Measurements from ENCODE around the gene C5AR1. TPM values are rescaled to one million over a fixed set of nuclear protein-coding genes. Genes with fewer than 3 reads are reported as not detected.

The C5AR1 gene
- total and polyA plus RNA-seq, 4 donors = 1.8 to 5.3 (median 3.2) TPM

DNA sequence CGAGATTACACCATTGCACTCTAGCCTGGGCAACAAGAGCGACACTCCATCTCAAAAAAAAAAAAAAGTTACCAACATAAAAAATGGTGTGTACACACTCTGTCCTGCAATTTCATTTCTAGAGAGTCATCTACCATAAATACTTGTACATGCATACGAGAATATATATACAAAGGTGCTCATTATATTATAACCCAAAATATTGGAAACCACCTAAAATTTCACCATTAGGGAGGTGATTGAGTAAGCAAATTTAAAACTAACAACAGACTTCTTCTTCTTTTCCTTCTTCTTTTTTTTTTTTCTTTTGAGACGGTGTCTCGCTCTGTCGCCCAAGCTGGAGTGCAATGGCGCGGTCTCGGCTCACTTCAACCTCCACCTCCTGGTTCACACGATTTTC is 7.4 kb upstream of the C5AR1 start:
- no peak for DNase-seq (ENCODE audit: low spot score)
- peaks cover 0 to 5% (median 0%) of the 10 kb centered on the region in 4 donors for H3K4me1 ChIP-seq (ENCODE audit: control insufficient read depth in 4 of 4, insufficient read depth in 4 of 4, low read length in 3 of 4)
- H3K27ac ChIP-seq (ENCODE audit: low read depth in 1 of 2, low read length in 2 of 2) = no peak overlapping the region
- no peaks in the 10 kb centered on the region for H3K36me3 ChIP-seq (ENCODE audit: control insufficient read depth in 4 of 4, insufficient read depth in 3 of 4, low read depth in 1 of 4, low read length in 3 of 4)
- no peaks in the 10 kb centered on the region for H3K27me3 ChIP-seq (ENCODE audit: control insufficient read depth in 4 of 4, insufficient read depth in 4 of 4, low read length in 3 of 4)
- H3K9ac ChIP-seq (ENCODE audit: low read depth in 1 of 2, low read length in 2 of 2) = no peak overlapping the region
- WGBS = 92% methylated on average over 10 of the region's 10 CpGs
- no peaks in the 10 kb centered on the region for H3K9me3 ChIP-seq (ENCODE audit: control insufficient read depth in 4 of 4, low read length in 3 of 4)
- TF ChIP-seq FOXA2 (IDR thresholded peaks at IDR 0.05) (no peak), RAD21 (IDR thresholded peaks at IDR 0.05) (no peak), HNF4G (IDR thresholded peaks at IDR 0.05) (no peak), FOXA1 (IDR thresholded peaks at IDR 0.05) (no peak), SP1 (IDR thresholded peaks at IDR 0.05) (no peak), HNF4A (conservative IDR thresholded peaks at IDR 0.05) (no peak), GABPA (IDR thresholded peaks at IDR 0.05 in 1 of 2, conservative IDR thresholded peaks at IDR 0.05 in 1 of 2) (no peak), JUND (IDR thresholded peaks at IDR 0.05) (no peak)
- TF ChIP-seq, protein P1, sequence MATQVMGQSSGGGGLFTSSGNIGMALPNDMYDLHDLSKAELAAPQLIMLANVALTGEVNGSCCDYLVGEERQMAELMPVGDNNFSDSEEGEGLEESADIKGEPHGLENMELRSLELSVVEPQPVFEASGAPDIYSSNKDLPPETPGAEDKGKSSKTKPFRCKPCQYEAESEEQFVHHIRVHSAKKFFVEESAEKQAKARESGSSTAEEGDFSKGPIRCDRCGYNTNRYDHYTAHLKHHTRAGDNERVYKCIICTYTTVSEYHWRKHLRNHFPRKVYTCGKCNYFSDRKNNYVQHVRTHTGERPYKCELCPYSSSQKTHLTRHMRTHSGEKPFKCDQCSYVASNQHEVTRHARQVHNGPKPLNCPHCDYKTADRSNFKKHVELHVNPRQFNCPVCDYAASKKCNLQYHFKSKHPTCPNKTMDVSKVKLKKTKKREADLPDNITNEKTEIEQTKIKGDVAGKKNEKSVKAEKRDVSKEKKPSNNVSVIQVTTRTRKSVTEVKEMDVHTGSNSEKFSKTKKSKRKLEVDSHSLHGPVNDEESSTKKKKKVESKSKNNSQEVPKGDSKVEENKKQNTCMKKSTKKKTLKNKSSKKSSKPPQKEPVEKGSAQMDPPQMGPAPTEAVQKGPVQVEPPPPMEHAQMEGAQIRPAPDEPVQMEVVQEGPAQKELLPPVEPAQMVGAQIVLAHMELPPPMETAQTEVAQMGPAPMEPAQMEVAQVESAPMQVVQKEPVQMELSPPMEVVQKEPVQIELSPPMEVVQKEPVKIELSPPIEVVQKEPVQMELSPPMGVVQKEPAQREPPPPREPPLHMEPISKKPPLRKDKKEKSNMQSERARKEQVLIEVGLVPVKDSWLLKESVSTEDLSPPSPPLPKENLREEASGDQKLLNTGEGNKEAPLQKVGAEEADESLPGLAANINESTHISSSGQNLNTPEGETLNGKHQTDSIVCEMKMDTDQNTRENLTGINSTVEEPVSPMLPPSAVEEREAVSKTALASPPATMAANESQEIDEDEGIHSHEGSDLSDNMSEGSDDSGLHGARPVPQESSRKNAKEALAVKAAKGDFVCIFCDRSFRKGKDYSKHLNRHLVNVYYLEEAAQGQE (IDR thresholded peaks at IDR 0.05) = no peak
- TF ChIP-seq, protein P2, sequence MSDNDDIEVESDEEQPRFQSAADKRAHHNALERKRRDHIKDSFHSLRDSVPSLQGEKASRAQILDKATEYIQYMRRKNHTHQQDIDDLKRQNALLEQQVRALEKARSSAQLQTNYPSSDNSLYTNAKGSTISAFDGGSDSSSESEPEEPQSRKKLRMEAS (IDR thresholded peaks at IDR 0.05) = no peak
- TF ChIP-seq, protein P3, sequence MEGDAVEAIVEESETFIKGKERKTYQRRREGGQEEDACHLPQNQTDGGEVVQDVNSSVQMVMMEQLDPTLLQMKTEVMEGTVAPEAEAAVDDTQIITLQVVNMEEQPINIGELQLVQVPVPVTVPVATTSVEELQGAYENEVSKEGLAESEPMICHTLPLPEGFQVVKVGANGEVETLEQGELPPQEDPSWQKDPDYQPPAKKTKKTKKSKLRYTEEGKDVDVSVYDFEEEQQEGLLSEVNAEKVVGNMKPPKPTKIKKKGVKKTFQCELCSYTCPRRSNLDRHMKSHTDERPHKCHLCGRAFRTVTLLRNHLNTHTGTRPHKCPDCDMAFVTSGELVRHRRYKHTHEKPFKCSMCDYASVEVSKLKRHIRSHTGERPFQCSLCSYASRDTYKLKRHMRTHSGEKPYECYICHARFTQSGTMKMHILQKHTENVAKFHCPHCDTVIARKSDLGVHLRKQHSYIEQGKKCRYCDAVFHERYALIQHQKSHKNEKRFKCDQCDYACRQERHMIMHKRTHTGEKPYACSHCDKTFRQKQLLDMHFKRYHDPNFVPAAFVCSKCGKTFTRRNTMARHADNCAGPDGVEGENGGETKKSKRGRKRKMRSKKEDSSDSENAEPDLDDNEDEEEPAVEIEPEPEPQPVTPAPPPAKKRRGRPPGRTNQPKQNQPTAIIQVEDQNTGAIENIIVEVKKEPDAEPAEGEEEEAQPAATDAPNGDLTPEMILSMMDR (IDR thresholded peaks at IDR 0.05; ENCODE audit: low read depth, low read length, missing input control) = no peak
- H3K4me3 ChIP-seq (ENCODE audit: low read depth in 1 of 3, low read length in 3 of 3) = no peak overlapping the region

DNA sequence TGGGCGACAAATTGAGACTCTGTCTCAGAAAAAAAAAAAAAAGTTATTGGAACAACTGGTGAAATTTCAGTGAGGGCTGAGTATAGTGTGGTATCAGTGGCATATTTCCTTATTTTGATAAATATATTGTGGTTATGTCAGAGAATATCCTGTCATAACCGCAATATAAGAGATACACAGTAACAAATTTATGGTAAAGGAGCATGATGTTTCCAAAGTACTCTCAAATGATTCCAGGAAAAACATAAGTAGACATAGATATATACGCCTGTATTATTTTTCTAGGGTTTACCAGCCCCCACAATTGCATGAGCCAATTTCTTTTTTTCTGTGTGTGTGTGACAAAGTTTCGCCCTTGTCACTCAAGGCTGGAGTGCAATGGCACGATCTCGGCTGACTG is 5.7 kb upstream of the C5AR1 start:
- 75% methylated on average over 6 of the region's 6 CpGs for whole genome bisulfite sequencing
- H3K9ac ChIP-seq (ENCODE audit: low read depth in 1 of 2, low read length in 2 of 2) = no peak overlapping the region
- TF ChIP-seq YY1 (IDR thresholded peaks at IDR 0.05) (no peak), HNF4A (conservative IDR thresholded peaks at IDR 0.05) (no peak), FOXA2 (IDR thresholded peaks at IDR 0.05) (no peak), EGR1 (IDR thresholded peaks at IDR 0.05; ENCODE audit: low read depth in 2 of 2) (no peak), FOXA1 (IDR thresholded peaks at IDR 0.05) (no peak), RAD21 (IDR thresholded peaks at IDR 0.05) (no peak), SP1 (IDR thresholded peaks at IDR 0.05) (no peak), GABPA (IDR thresholded peaks at IDR 0.05 in 1 of 2, conservative IDR thresholded peaks at IDR 0.05 in 1 of 2) (no peak), HNF4G (IDR thresholded peaks at IDR 0.05) (no peak), RXRA (IDR thresholded peaks at IDR 0.05) (no peak), JUND (IDR thresholded peaks at IDR 0.05) (no peak), NR2F2 (IDR thresholded peaks at IDR 0.05) (no peak)
- TF ChIP-seq, protein P4, sequence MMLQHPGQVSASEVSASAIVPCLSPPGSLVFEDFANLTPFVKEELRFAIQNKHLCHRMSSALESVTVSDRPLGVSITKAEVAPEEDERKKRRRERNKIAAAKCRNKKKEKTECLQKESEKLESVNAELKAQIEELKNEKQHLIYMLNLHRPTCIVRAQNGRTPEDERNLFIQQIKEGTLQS (IDR thresholded peaks at IDR 0.05) = no peak
- TF ChIP-seq, protein P2 (IDR thresholded peaks at IDR 0.05) = no peak
- TF ChIP-seq, protein P1 (IDR thresholded peaks at IDR 0.05) = no peak
- TF ChIP-seq, protein P5, sequence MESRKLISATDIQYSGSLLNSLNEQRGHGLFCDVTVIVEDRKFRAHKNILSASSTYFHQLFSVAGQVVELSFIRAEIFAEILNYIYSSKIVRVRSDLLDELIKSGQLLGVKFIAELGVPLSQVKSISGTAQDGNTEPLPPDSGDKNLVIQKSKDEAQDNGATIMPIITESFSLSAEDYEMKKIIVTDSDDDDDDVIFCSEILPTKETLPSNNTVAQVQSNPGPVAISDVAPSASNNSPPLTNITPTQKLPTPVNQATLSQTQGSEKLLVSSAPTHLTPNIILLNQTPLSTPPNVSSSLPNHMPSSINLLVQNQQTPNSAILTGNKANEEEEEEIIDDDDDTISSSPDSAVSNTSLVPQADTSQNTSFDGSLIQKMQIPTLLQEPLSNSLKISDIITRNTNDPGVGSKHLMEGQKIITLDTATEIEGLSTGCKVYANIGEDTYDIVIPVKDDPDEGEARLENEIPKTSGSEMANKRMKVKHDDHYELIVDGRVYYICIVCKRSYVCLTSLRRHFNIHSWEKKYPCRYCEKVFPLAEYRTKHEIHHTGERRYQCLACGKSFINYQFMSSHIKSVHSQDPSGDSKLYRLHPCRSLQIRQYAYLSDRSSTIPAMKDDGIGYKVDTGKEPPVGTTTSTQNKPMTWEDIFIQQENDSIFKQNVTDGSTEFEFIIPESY (IDR thresholded peaks at IDR 0.05) = no peak
- TF ChIP-seq, protein P3 (IDR thresholded peaks at IDR 0.05; ENCODE audit: low read depth, low read length, missing input control) = no peak

More for the DNA sequence above, 5.7 kb upstream of the C5AR1 start:
- DNase-seq (ENCODE audit: low spot score) = no peak
- Histone ChIP-seq H3K4me1 (ENCODE audit: control insufficient read depth in 4 of 4, insufficient read depth in 4 of 4, low read length in 3 of 4) (peaks cover 0 to 5% (median 0%) of the 10 kb centered on the region in 4 donors), H3K27ac (ENCODE audit: low read depth in 1 of 2, low read length in 2 of 2) (no peak overlapping the region), H3K4me3 (ENCODE audit: low read depth in 1 of 3, low read length in 3 of 3) (no peak overlapping the region), H3K36me3 (ENCODE audit: control insufficient read depth in 4 of 4, insufficient read depth in 3 of 4, low read depth in 1 of 4, low read length in 3 of 4) (no peaks in the 10 kb centered on the region), H3K9me3 (ENCODE audit: control insufficient read depth in 4 of 4, low read length in 3 of 4) (no peaks in the 10 kb centered on the region), H3K27me3 (ENCODE audit: control insufficient read depth in 4 of 4, insufficient read depth in 4 of 4, low read length in 3 of 4) (no peaks in the 10 kb centered on the region)

All from liver (tissue), 9 donors.